Mesenteric fat pad (tissue), 1 donor: ENCODE measurements around the gene FASN. TPM values are rescaled to one million over a fixed set of nuclear protein-coding genes. Genes with fewer than 3 reads are reported as not detected.

Source experiments
- DNase-seq: peaks from one replicate; pipeline ENCODE4 v3.0.0-alpha.2; 2020; ENCODE audit warnings: low spot score
- total RNA-seq: library from RNA; stranded (reverse); fragmentation: NEBNext Ultra II Directional; extraction: Animal tissue kit (Norgen Biotek cat#: 25700); gene quantifications from one replicate; pipeline ENCODE4 v1.2.1, GENCODE V29; 2021
- donor health status: DM: yes; HTN: yes; CAD: no.

The FASN gene
- total RNA-seq, 1 donor from 2014 or later = 1,109 TPM

DNA sequence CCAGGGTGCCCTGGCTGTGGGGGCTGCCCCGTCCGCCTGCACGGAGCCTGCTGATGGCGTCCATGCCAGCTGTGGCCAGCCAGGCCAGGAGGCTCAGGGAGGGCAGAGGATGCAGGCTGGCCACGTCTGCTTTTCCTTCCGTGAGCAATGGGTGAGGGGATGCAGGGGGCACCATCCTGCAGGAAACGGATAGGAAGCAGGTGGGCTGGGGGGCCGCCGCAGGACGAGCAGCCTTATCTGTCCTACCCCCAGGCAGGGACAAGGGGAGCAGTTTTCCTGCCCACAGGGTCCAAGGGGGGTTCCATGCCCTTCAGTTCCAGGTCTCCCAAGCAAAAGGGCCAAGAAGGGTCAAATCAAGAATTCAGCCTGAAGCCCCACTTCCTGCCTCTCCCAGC, 39.2 kb downstream of the FASN start:
- no peak for DNase-seq

GRCh38 chr17:82058230-82058854, 39.7 kb downstream of the FASN start:
- DNase-seq = no peak

GRCh38 chr17:82056729-82057621, 41.1 kb downstream of the FASN start:
- DNase-seq = no peak

DNA sequence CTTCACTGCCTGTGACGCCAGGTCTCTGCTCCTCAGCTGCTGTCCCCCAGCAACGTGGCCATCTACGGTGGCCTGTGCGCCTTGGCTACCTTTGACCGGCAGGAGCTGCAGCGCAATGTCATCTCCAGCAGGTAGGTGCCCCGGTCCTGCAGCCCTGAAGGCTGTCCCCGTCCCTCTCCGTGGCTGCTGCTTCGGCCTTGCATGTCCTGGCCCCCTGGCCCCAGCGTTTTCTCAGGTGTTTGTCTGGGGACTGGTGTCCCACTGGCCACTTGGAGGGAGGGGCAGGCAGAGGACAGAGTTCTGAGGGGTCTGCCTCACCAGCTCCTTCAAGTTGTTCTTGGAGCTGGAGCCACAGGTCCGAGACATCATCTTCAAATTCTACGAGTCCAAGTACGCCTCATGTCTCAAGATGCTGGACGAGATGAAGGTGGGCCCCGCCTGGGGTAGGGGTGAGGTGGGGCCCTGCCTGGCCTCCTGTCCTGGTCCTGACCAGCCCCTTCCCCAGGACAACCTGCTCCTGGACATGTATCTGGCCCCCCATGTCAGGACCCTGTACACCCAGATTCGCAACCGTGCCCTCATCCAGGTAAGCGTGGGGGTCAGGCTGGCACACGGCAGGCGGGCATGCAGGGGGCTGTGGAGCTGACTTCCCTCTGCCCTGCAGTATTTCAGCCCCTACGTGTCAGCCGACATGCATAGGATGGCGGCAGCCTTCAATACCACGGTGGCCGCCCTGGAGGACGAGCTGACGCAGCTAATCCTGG, 41.9 kb downstream of the FASN start:
- DNase-seq = no peak

GRCh38 chr17:82055023-82055964, 42.7 kb downstream of the FASN start:
- no peak for DNase-seq

- DNase-seq = no peak
Measured at GRCh38 chr17:82054351-82055022, 43.5 kb downstream of the FASN start.

- DNase-seq = no peak
Measured at GRCh38 chr17:82053556-82054263, 44.3 kb downstream of the FASN start.

GRCh38 chr17:82053130-82053529, 44.9 kb downstream of the FASN start:
- no peak for DNase-seq

DNA sequence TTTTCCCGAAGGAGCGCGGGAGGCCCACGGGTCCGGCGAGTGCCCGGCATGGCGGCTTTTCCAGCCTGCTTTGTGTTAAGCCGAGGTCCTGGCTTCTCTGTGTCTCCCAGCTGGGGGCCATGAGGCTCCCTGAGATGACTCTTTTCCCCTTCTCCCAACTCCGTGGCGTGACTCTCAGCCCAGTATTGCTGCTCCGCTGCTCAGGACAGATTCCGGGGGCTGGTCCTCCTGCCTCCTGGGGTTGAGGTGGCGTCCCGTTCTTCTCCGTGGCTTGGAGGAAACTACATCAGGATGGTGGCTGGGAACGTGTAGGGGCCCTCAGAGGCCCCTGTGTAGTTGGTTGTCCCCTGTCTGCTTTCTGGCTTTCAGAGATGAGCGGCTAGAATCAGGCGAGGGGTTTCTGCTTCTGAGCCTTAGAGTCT, 45.4 kb downstream of the FASN start:
- no peak for DNase-seq

DNA sequence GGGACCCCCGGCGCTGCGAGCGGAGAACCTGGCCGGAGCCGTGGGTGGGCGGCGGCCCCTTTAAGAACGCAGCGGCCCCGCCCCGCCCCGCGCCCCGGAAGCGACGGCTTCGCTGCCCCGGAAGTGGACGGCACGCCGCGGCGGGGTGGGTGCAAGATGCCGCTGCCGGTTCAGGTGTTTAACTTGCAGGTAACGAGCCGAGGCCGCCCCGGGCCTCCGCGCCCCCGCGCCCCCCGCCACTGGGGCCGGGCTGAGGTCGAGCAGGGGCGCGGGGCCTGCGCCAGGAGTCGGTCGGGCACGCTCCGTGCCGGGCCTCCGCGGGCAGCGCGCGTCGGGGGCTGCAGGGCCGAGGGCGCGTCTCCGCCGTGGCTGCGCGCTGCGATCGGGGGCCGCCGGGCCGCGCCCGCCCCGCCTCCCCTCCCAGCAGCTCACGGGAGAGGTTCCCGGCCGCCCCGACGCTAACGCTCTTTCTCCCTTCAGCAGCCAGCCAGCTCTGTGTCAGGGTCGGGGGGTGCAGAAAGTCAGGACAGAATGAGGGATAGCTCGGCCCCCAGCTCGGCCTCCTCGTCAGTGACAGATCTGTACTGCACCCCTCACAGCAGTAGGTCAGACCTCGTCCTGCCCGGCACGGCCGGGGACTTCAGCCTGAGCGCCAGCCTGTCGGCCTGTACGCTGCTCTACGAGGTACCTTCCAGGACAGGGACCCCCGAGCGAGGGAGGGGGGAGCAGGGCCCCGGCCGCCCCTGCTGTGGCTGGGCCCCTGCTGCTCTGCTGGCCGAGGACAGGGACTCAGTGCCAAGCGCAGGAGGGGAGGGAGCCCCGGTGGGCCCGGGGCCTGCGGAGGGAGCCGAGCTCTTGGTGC, 46.0 kb downstream of the FASN start, which contains the start of the genes GPS1 and RFNG:
Gene GPS1 (plus strand): TSS at position 123 of the 862 bp plus-strand sequence. CDS start 34 bp downstream, at position 157.
Gene RFNG (minus strand): TSS at position 36 of the 862 bp plus-strand sequence. CDS start 45 bp downstream, outside the sequence.
- DNase-seq = no peak

- DNase-seq = no peak
Measured at GRCh38 chr17:82050761-82051641, 47.0 kb downstream of the FASN start.

GRCh38 chr17:82050152-82050760, 47.8 kb downstream of the FASN start:
- no peak for DNase-seq

GRCh38 chr17:82049521-82049971, 48.5 kb downstream of the FASN start:
- DNase-seq = no peak

GRCh38 chr17:82049106-82049505, 48.9 kb downstream of the FASN start:
- DNase-seq = no peak

DNA sequence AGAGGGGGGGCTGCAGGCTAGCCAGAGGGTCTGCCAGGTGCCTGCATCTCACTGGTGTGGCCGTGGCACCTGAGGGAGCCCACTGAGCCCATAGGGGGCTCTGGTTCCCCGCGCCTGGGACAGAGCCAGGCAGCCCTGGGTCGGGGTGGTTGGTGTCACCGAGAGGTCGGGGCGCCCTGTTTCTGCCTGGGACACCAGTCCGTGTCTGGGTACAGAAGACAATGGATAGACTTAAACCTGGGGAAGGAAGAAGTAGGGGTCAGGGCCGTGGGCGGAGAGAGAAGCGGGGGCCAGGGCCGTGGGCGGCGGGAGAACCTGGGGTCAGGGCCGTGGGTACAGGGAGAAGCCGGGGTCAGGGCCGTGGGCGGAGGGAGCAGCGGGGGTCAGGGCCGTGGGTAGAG, 49.5 kb downstream of the FASN start:
- DNase-seq = no peak

DNA sequence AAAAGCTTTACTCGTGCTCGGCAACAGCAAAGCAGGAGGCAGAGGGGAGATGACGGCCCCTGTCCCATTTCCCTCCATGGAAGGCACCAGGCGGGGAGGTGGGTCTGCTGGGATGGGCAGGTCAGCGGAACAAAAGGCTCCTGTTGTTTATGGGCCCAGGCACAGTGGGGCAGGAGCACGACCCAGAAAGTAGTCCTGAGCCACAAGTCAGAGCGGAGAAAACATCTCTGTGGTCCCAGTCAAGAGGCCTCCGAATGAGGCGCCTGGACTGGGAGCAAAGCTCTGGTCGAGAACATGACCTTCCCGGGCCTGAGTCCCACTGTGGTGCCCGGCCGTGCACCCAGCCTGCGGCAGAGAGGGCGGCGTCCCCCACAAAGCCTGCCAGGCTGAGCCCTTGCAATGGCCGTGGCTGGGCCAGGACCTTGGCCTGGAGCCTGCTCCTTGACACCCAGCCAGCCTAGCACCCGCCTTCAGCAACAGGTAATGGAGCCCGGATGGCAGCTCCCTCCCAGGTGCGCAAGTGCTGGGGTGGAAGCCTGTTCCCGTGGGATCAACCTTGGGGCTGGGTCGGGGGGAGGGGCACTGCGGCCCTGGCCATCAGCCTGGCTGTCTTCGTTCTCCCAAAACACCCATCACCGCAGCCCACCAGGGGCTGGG, 50.0 kb downstream of the FASN start:
- no peak for DNase-seq
